Erythroblast (primary cell): ENCODE measurements around the gene CENPH.

ENCODE experiments used
- GATA1 ChIP-seq: IDR thresholded peaks from 2 replicates; pipeline ENCODE4 v1.6.1; 2011; ENCODE audit warnings: low read depth, mild to moderate bottlenecking, control low read depth, low read length, moderate library complexity
- POLR2A ChIP-seq: IDR thresholded peaks from 2 replicates; pipeline ENCODE4 v1.6.1; 2011; ENCODE audit warnings: mild to moderate bottlenecking, low read length

GRCh38 chr5:69188811-69189161, 597 bp upstream of the CENPH start:
- TF ChIP-seq POLR2A (no peak), GATA1 (no peak)
